ENCODE measurements around the gene ACTL7B.

The ACTL7B gene

DNA sequence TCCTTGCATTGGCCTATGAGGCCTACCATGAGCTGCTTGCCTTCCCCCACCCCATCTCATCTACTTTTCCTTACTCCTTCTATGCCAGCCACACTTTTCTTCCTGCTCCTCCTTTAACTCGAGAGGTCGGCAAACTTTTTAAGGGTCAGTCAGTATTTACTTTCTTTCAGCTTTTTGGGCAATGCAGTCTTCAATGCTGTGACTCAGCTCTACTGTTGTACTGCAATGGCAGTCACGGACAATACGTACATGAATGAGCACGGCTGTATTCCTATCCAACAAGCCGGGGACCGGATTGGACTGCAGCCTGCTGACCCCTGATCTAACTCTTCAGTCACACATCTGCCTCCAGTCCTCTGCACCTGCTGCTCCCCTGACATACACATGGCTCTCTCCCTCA, 5.7 kb upstream of the ACTL7B start:
- TF ChIP-seq, protein P1, sequence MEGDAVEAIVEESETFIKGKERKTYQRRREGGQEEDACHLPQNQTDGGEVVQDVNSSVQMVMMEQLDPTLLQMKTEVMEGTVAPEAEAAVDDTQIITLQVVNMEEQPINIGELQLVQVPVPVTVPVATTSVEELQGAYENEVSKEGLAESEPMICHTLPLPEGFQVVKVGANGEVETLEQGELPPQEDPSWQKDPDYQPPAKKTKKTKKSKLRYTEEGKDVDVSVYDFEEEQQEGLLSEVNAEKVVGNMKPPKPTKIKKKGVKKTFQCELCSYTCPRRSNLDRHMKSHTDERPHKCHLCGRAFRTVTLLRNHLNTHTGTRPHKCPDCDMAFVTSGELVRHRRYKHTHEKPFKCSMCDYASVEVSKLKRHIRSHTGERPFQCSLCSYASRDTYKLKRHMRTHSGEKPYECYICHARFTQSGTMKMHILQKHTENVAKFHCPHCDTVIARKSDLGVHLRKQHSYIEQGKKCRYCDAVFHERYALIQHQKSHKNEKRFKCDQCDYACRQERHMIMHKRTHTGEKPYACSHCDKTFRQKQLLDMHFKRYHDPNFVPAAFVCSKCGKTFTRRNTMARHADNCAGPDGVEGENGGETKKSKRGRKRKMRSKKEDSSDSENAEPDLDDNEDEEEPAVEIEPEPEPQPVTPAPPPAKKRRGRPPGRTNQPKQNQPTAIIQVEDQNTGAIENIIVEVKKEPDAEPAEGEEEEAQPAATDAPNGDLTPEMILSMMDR (IDR thresholded peaks at IDR 0.05; ENCODE audit: insufficient read depth, low read depth, low read length, missing control alignments), result no peak
- H3K4me3 ChIP-seq (ENCODE audit: low read length), result no peak overlapping the region
- no peak for DNase-seq (ENCODE audit: low read depth)

DNA sequence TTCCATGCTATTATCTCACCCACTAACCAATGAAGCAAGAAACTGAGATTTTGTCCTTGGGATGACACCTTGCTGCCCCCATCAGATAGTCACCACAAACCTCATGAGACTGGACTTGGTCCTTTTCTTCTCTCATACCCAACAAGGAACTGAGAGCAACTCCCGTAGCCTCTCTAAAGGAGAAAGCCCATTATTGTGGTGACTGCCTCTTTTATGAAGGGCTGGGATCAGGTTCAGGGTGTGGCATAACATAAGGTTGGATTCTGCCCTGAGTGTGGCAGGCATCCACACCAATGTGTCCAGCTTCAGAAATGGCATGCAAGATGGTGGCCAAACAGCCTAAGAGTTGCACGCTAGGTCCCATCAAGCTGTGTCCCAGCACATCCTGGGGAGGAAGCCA, 5.0 kb upstream of the ACTL7B start:
- H3K4me3 ChIP-seq (ENCODE audit: low read length), result no peak overlapping the region
- no peak for DNase-seq (ENCODE audit: low read depth)
- TF ChIP-seq, protein P1 (IDR thresholded peaks at IDR 0.05; ENCODE audit: insufficient read depth, low read depth, low read length, missing control alignments), result no peak

DNA sequence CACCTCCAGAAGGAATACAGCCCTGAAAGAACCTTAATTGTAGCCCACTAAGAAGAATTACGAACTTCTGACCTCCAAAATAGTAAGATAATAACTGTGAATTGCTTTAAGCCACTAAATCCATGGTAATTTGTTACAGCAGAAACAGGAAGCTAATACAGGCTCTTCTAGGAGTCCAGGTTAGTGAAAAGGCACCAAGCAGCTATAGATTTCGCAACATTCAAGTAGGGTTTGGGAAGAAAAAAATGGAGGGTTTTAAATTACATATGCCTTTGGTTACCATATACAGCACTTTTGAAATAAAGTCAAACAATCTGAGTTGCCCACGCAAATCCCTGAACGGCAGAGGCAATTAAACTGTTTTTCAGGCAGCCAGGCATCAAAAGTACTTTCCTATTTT, 4.6 kb upstream of the ACTL7B start:
- peak; percentile 60 for DNase-seq (ENCODE audit: low read depth)
- TF ChIP-seq, protein P1 (IDR thresholded peaks at IDR 0.05; ENCODE audit: insufficient read depth, low read depth, low read length, missing control alignments), result no peak

DNA sequence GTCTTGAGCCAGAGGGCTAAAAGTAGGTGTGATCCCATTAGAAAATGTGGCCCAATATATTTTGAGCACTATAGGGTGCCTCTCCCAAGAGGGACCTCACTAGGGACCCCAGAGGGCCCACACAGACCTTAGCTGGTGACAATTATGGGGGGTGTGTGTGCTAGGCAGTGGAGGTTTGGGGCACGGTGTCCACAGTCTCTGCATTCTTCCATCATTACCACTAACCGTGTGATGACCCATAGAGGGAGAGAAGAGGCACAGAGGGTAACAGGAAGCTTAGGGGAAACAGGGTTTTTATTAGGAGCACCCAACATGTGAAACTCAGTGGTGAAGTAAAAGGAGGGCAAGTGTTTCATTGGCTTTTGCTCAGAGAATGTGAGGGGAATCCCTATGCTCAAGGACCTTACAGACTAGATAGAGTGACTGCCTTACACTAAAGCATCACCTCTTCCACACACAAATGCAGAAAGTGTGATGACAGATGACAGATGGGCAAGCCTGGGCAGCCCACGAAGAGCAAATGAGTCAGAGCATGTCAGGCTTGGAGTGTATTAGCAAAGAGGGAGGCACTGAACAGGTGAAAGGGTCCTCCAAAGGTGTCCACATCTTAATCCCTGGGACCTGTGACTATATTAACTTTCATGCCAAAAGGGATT, 3.8 kb upstream of the ACTL7B start:
- H3K4me3 ChIP-seq (ENCODE audit: low read length), result no peak overlapping the region
- peak; percentile 94 for DNase-seq (ENCODE audit: low read depth)
- TF ChIP-seq, protein P1 (IDR thresholded peaks at IDR 0.05; ENCODE audit: insufficient read depth, low read depth, low read length, missing control alignments), result no peak

More for the DNA sequence above, 4.6 kb upstream of the ACTL7B start:
- no peak overlapping the region for H3K4me3 ChIP-seq (ENCODE audit: low read length)

DNA sequence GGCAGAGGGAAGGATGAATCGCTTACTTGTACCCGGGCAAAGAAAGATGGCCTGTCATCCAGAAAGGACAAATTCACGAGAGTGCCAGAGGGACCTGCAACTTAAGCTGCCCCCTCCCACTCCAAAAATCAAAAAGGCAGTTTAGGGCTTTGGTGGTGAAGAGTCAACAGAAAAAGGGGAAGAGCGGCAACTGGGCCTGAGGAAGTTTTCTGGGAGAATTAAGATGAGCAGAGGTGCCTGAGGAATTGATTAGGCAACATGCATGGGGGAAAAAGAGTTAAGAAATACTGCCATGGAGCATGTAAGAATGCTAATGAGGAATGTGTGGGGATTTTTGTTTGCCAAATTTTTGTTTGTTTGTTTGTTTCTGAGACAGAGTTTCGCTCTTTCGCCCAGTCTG, 1.8 kb upstream of the ACTL7B start:
- TF ChIP-seq, protein P1 (IDR thresholded peaks at IDR 0.05; ENCODE audit: insufficient read depth, low read depth, low read length, missing control alignments), result no peak
- DNase-seq (ENCODE audit: low read depth), result no peak
- H3K4me3 ChIP-seq (ENCODE audit: low read length), result no peak overlapping the region

DNA sequence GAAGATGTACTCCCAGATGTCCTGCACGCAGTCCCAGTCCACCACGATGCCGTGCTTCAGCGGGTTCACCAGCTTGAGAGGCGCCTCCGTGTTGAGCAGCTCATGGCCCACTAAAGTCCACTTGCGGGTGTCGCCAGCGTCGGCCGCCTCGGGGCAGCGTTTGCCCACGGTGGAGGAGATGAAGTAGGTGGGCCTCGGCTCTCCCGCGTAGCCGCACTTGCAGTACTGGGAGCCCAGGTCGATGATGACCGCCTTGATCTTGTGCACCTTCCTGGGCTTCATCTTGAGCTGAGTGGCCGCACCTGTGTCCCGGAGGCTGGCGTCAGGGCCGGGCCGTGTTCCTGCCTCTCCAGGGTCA, 278 bp downstream of the ACTL7B start:
- DNase-seq (ENCODE audit: low read depth), result no peak
- TF ChIP-seq, protein P1 (IDR thresholded peaks at IDR 0.05; ENCODE audit: insufficient read depth, low read depth, low read length, missing control alignments), result no peak
- H3K4me3 ChIP-seq (ENCODE audit: low read length), result no peak overlapping the region
